Activated T-cell treated with anti-CD3 and anti-CD28 coated beads, Interleukin-2, amount 50 U/mL, for 1 hour (primary cell): Measurements from ENCODE around the gene IRF2BP1.

Experiments
- DNase-seq: peaks from one replicate; pipeline ENCODE4 v3.0.0-alpha.2; 2020

IRF2BP1 gene

GRCh38 chr19:45860359-45861259 lies 25.3 kb downstream of the IRF2BP1 start:
- no peak for DNase-seq

GRCh38 chr19:45854167-45854778 lies 31.7 kb downstream of the IRF2BP1 start:
- no peak for DNase-seq

GRCh38 chr19:45852983-45853382 lies 33.0 kb downstream of the IRF2BP1 start:
- DNase-seq, result no peak

- no peak for DNase-seq
Measured at GRCh38 chr19:45852145-45852750, 33.7 kb downstream of the IRF2BP1 start.

GRCh38 chr19:45848922-45849321 lies 37.0 kb downstream of the IRF2BP1 start:
- DNase-seq, result no peak

GRCh38 chr19:45847663-45848062 lies 38.3 kb downstream of the IRF2BP1 start:
- no peak for DNase-seq

- no peak for DNase-seq
Measured at GRCh38 chr19:45842198-45842597, 43.7 kb downstream of the IRF2BP1 start.

- no peak for DNase-seq
Measured at GRCh38 chr19:45834970-45835369, 51.0 kb downstream of the IRF2BP1 start.
